Coronary artery (tissue), 2 donors: ENCODE results near the gene GPC3.
"Not testable (repeated sequence)": the region's sequence is repeated elsewhere in the genome, so short reads cannot be mapped to it uniquely, and the experiment has no call there.

Experiments used
- DNase-seq: peaks from one replicate; pipeline ENCODE4 v3.0.0-alpha.2; 2017; ENCODE audit warnings: low spot score
- H3K27ac ChIP-seq, 2 donors: fragments of 200-600 bp; sonication (generic); one replicate each; pipeline ENCODE4 v1.5.1; 2016 to 2019
- H3K4me3 ChIP-seq: fragments of 200-600 bp; sonication (generic); 2 replicates; pipeline ENCODE4 v1.5.1; 2016; ENCODE audit warnings: mild to moderate bottlenecking, moderate library complexity
- TF ChIP-seq, protein P1 (sequence below): fragments of 200-600 bp; sonication (generic); IDR thresholded peaks from one replicate; pipeline ENCODE4 v1.5.1; 2019; ENCODE audit warnings: antibody characterized with exemption

Gene GPC3

DNA sequence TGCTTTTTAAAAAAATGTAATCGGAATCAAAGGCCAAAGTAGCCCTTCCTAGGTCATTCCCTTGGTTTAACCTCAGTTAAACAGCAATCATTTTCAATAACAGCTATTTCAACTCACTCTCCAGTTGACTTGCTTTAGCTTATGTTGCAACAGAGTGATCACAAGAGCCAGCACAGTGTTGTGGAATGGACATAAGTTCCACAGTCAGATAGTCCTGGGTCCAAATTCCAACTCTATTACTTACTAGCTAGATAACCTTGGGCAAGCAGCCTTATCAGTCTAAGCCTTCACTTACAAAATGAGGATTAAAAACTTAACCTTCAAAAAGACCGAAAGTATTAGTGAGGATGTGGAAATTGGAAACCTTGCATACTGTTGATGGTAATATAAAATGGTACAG is 9.2 kb upstream of the GPC3 start:
- TF ChIP-seq, protein P1, sequence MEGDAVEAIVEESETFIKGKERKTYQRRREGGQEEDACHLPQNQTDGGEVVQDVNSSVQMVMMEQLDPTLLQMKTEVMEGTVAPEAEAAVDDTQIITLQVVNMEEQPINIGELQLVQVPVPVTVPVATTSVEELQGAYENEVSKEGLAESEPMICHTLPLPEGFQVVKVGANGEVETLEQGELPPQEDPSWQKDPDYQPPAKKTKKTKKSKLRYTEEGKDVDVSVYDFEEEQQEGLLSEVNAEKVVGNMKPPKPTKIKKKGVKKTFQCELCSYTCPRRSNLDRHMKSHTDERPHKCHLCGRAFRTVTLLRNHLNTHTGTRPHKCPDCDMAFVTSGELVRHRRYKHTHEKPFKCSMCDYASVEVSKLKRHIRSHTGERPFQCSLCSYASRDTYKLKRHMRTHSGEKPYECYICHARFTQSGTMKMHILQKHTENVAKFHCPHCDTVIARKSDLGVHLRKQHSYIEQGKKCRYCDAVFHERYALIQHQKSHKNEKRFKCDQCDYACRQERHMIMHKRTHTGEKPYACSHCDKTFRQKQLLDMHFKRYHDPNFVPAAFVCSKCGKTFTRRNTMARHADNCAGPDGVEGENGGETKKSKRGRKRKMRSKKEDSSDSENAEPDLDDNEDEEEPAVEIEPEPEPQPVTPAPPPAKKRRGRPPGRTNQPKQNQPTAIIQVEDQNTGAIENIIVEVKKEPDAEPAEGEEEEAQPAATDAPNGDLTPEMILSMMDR = no peak
- DNase-seq = no peak
- no peak overlapping the region for H3K27ac ChIP-seq
- no peak overlapping the region for H3K4me3 ChIP-seq

- no peak overlapping the region for H3K27ac ChIP-seq
- DNase-seq = no peak
- TF ChIP-seq, protein P1 = no peak
- no peak overlapping the region for H3K4me3 ChIP-seq
Measured at GRCh38 chrX:133992882-133993281, 7.5 kb upstream of the GPC3 start.

DNA sequence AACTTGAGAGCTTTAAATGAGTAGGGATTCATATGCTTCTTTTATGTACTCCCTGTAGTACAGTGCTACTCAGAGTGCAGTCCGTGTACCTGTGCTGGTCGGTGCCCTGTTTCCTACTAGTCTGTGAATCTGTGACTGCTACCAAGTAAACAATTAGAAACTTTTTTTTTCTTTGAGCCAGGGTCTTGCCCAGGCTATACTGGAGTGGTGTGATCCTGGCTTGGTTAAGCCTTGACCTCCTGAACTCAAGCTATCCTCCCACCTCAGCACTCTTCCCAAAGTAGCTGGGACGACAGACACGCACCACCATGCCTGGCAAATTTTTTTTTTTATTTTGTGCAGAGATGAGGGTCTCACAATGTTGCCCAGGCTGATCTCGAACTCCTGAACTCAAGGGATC is 6.4 kb upstream of the GPC3 start:
- Histone ChIP-seq H3K27ac (no peak overlapping the region), H3K4me3 (no peak overlapping the region)
- no peak for DNase-seq
- TF ChIP-seq, protein P1 = no peak

GRCh38 chrX:133991057-133991456 is 5.7 kb upstream of the GPC3 start:
- H3K4me3 ChIP-seq, H3K27ac ChIP-seq, DNase-seq: not testable (repeated sequence)

- Histone ChIP-seq H3K27ac (no peak overlapping the region), H3K4me3 (no peak overlapping the region)
- no peak for DNase-seq
- TF ChIP-seq, protein P1 = no peak
Measured at GRCh38 chrX:133989993-133990392, 4.6 kb upstream of the GPC3 start.

- TF ChIP-seq, protein P1 = no peak
- no peak for DNase-seq
- Histone ChIP-seq H3K27ac (no peak overlapping the region), H3K4me3 (no peak overlapping the region)
Measured at GRCh38 chrX:133989490-133989889, 4.1 kb upstream of the GPC3 start.

DNA sequence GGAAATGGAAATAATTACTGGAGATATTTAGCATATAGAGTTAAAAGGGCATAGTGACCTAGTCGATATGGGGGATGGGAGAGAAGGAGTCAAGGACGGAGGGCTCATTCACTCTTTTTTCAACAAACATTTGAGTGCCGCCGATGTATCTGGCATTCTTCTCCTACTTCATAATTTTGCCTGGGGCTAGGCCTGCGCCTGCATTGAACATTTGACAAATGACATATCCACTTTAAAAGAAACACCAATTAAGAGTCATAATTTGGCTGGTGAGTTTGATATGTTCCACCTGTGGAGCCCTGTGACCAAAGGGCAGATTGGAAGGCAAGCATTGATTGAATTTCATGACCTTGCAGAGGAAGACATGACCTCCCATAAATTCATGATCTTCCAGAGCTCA is 2.6 kb upstream of the GPC3 start:
- no peak for DNase-seq
- TF ChIP-seq, protein P1 = no peak
- H3K27ac ChIP-seq = no peak overlapping the region
- no peak overlapping the region for H3K4me3 ChIP-seq

DNA sequence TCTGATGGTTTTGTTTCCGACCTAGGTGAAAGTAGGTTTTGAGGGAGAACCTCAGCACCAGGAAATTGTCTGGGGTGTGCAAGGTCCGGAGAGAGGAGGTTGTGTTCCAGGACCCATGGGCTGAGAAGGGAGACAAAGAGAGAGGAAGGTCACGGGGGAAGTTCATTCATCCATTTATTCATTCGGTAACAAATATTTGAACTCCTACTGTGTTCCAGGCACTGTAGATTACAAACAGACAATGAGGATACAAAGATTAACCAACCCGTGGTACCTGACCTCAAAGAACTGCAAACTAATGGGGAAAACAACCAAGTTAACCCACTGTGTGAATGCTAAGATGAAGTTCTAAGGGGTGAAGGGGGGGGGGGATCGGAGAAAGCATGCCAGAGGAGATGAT is 1.8 kb upstream of the GPC3 start:
- no peak for DNase-seq

More for the DNA sequence above, 1.8 kb upstream of the GPC3 start:
- no peak overlapping the region for H3K27ac ChIP-seq
- H3K4me3 ChIP-seq = no peak overlapping the region
- TF ChIP-seq, protein P1 = no peak
